GM10266 (cell line): Measurements from ENCODE around the gene RPRD2.

Source experiments
- DNase-seq: peaks from one replicate; pipeline ENCODE4 v3.0.0; 2012; ENCODE audit errors: extremely low spot score
- TF ChIP-seq, protein P1 (sequence below): IDR thresholded peaks from 2 replicates; pipeline ENCODE4 v1.5.1; 2012; ENCODE audit warnings: mild to moderate bottlenecking, low read depth; ENCODE audit not compliant: control insufficient read depth, insufficient read depth; ENCODE audit errors: missing control alignments

Gene RPRD2

DNA sequence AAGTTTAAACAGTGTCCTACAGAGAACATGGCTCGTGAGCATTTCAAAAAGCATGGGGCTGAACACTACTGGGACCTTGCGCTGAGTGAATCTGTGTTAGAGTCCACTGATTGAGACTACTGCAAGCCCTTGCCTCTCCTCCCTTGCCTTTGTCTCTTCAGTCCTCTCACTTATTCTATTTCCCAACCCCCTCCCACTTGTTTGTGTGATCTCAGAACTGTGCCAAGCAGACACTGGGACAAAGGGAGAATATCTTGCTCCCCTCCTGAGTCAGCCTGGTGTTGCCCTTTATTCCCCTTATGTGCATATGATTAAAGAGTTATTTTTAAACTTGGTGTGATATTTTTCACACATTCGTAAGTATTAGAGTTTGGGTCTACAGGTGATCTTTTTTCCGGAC, 11.1 kb upstream of the RPRD2 start:
- no peak for DNase-seq
- TF ChIP-seq, protein P1, sequence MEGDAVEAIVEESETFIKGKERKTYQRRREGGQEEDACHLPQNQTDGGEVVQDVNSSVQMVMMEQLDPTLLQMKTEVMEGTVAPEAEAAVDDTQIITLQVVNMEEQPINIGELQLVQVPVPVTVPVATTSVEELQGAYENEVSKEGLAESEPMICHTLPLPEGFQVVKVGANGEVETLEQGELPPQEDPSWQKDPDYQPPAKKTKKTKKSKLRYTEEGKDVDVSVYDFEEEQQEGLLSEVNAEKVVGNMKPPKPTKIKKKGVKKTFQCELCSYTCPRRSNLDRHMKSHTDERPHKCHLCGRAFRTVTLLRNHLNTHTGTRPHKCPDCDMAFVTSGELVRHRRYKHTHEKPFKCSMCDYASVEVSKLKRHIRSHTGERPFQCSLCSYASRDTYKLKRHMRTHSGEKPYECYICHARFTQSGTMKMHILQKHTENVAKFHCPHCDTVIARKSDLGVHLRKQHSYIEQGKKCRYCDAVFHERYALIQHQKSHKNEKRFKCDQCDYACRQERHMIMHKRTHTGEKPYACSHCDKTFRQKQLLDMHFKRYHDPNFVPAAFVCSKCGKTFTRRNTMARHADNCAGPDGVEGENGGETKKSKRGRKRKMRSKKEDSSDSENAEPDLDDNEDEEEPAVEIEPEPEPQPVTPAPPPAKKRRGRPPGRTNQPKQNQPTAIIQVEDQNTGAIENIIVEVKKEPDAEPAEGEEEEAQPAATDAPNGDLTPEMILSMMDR = no peak

DNA sequence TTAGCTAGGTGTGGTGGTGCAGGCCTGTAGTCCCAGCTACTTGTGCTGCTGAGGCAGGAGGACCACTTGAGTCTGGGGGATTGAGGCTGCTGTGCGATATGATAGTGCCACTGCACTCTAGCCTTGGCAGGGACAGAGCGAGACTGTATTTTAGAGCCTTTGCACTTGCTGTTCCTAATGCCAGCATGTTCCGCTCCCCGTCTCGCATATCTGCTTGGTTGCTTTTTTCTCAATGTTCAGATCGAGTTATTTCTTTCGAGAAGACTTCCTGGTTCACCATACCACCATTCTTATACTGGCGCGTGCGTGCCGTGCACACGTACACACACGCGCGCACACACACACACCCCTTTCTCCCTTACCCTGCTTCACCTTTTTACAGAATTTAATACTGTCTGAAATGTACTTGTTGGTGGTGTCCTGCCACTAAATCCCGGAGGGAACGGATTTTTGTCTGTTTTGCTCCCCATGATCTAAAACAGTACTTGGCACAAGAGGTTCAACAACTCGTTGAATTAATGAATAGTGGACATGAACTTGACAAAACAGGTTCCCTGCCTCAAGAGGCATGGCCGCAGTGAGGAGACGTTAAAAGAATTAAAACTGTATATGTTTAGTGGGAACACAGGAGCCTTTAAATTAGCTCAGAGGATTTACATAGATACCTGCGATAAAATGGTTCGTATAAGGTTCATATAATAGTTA, 1.1 kb upstream of the RPRD2 start:
- TF ChIP-seq, protein P1 = no peak
- DNase-seq = no peak

DNA sequence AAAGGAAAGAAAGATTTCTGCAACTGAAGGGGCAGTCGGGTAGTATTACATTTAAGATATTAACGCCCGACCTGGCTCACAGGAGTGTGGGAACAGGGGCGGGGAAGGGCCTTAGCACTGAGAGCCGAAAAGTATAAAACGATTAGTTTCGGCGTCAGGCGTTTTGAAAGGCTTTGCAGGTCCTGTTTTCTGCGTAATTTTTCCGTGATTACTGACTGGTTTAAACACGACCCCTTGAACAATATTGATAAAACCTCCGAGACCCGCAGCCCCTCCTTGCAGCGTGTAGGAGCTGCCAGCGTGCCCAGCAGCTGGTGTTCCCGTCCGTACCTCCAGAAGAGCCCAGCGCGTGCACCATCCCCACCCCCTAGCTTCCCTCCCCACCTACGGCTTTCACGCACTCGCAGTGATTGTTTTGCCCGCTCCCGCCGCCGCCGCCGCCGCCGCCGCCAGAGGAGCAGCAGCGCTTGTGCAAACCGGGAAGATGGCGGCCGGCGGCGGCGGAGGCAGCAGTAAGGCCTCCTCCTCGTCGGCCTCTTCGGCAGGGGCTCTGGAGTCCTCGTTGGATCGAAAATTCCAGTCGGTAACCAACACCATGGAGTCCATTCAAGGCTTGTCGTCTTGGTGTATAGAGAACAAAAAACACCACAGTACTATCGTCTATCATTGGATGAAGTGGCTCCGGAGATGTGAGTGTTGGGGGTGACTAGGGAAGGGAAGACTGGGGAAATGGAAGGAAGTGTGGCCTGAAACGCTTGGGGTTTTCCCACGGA, 470 bp downstream of the RPRD2 start:
- peak; percentile 39 for DNase-seq

DNA sequence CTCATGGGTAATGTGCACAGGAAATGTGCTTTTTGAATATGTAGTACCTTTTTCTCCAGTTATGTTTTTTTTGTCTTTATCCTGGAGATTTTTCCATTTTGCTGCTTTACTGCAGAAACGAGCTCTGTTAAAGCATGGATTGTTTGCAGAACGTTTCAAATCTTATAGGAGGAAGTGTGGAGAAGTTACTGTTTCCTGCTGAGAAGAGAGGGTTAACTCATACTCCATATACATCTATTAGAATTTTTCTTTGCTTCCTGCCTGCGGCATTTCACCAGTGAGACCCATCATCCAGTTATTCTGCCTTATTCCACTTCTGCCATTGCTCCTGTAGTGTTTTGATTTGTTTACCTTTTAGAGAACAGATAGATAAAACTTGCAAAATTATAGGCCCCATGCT, 2.0 kb downstream of the RPRD2 start:
- TF ChIP-seq, protein P1 = no peak
- no peak for DNase-seq

More for the DNA sequence above, 470 bp downstream of the RPRD2 start:
- TF ChIP-seq, protein P1 = no peak

DNA sequence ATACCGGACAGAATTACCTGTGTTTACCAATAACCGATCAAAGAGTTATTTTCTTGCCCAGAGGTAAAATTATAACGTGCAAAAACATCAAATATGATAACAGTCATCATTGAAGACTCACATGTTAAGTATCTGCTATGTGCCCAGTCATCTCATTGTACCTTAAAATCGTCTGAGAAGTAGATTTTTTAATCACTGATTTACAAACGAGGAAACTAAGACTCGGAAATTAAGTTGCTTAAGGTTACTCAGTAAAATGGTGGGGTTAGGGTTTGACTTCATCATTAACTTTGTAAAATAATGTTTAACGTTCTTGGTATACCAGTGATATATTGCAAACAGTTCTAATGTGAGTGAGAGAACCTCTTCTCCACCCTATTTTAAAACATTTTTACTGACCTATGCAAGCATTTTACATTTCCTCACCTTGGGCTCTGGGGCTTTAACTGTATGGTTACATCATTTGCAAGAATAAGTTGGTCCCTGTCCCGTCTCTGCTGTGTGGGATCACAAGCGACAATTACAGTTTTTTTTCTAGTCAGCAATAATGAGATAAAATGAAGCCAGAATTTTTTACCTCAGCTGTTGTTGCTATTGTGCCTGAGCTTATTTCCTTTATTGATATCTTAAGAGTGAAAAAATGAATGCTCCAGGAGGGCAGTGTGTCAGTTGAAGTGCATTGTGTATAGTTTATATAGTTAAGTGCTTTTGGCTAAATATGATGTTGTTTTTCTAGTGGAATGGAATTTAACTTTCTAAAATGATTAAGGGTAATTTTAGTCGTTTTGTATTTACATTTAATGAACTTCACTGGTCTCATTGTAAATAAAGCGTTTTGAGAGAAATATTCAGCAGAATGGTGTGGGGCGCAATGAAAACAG, 2.7 kb downstream of the RPRD2 start:
- TF ChIP-seq, protein P1 = no peak
- no peak for DNase-seq

DNA sequence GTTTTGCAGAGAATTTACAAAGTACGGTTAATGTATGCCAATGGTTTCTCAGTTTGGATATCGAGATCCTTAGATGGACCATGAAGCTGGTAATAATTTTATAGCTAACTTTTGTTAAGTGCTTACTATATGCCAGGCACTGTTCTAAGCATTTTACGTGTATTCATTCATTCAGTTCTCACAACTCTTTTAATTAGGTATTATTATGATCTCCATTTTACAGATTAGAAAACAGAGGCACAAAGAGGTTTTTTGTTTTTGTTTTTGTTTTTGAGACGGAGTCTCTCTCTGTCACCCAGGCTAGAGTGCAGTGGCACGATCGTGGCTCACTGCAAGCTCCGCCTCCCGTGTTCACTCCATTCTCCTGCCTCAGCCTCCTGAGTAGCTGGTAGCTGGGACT, 7.2 kb downstream of the RPRD2 start:
- DNase-seq = no peak

More for the DNA sequence above, 7.2 kb downstream of the RPRD2 start:
- TF ChIP-seq, protein P1 = no peak
